ENCODE measurements around the gene CDKAL1.

GRCh38 chr6:21258665-21259064 is 724.4 kb downstream of the CDKAL1 start:
- TF ChIP-seq, protein P1, sequence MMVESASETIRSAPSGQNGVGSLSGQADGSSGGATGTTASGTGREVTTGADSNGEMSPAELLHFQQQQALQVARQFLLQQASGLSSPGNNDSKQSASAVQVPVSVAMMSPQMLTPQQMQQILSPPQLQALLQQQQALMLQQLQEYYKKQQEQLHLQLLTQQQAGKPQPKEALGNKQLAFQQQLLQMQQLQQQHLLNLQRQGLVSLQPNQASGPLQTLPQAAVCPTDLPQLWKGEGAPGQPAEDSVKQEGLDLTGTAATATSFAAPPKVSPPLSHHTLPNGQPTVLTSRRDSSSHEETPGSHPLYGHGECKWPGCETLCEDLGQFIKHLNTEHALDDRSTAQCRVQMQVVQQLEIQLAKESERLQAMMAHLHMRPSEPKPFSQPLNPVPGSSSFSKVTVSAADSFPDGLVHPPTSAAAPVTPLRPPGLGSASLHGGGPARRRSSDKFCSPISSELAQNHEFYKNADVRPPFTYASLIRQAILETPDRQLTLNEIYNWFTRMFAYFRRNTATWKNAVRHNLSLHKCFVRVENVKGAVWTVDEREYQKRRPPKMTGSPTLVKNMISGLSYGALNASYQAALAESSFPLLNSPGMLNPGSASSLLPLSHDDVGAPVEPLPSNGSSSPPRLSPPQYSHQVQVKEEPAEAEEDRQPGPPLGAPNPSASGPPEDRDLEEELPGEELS (CRISPR knock-in tag; IDR thresholded peaks at IDR 0.05): no peak
- TF ChIP-seq CTCF (IDR thresholded peaks at IDR 0.05): no peak
- no peak for TF ChIP-seq ZBTB21 (CRISPR knock-in tag; IDR thresholded peaks at IDR 0.05; ENCODE audit: borderline replicate concordance)
- no peak for TF ChIP-seq NR3C1 (CRISPR knock-in tag; conservative IDR thresholded peaks at IDR 0.05; ENCODE audit: low read depth)
- TF ChIP-seq CREB1 (CRISPR knock-in tag; IDR thresholded peaks at IDR 0.05): no peak
- TF ChIP-seq, protein P2, sequence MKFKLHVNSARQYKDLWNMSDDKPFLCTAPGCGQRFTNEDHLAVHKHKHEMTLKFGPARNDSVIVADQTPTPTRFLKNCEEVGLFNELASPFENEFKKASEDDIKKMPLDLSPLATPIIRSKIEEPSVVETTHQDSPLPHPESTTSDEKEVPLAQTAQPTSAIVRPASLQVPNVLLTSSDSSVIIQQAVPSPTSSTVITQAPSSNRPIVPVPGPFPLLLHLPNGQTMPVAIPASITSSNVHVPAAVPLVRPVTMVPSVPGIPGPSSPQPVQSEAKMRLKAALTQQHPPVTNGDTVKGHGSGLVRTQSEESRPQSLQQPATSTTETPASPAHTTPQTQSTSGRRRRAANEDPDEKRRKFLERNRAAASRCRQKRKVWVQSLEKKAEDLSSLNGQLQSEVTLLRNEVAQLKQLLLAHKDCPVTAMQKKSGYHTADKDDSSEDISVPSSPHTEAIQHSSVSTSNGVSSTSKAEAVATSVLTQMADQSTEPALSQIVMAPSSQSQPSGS (CRISPR knock-in tag; IDR thresholded peaks at IDR 0.05; ENCODE audit: borderline replicate concordance, low read depth): no peak
- no peak for TF ChIP-seq KAT7 (CRISPR knock-in tag; IDR thresholded peaks at IDR 0.05; ENCODE audit: borderline replicate concordance)
- TF ChIP-seq, protein P3, sequence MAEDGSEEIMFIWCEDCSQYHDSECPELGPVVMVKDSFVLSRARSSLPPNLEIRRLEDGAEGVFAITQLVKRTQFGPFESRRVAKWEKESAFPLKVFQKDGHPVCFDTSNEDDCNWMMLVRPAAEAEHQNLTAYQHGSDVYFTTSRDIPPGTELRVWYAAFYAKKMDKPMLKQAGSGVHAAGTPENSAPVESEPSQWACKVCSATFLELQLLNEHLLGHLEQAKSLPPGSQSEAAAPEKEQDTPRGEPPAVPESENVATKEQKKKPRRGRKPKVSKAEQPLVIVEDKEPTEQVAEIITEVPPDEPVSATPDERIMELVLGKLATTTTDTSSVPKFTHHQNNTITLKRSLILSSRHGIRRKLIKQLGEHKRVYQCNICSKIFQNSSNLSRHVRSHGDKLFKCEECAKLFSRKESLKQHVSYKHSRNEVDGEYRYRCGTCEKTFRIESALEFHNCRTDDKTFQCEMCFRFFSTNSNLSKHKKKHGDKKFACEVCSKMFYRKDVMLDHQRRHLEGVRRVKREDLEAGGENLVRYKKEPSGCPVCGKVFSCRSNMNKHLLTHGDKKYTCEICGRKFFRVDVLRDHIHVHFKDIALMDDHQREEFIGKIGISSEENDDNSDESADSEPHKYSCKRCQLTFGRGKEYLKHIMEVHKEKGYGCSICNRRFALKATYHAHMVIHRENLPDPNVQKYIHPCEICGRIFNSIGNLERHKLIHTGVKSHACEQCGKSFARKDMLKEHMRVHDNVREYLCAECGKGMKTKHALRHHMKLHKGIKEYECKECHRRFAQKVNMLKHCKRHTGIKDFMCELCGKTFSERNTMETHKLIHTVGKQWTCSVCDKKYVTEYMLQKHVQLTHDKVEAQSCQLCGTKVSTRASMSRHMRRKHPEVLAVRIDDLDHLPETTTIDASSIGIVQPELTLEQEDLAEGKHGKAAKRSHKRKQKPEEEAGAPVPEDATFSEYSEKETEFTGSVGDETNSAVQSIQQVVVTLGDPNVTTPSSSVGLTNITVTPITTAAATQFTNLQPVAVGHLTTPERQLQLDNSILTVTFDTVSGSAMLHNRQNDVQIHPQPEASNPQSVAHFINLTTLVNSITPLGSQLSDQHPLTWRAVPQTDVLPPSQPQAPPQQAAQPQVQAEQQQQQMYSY (CRISPR knock-in tag; IDR thresholded peaks at IDR 0.05): no peak
- TF ChIP-seq NFE2L1 (CRISPR knock-in tag; IDR thresholded peaks at IDR 0.05): no peak
